ENCODE measurements around the gene OR2K2.
A peak's percentile ranks its signal among the peaks of the same experiment; 100 is the strongest.
"Not testable (repeated sequence)": the region's sequence is repeated elsewhere in the genome, so short reads cannot be mapped to it uniquely, and the experiment has no call there.

OR2K2 gene, protein sequence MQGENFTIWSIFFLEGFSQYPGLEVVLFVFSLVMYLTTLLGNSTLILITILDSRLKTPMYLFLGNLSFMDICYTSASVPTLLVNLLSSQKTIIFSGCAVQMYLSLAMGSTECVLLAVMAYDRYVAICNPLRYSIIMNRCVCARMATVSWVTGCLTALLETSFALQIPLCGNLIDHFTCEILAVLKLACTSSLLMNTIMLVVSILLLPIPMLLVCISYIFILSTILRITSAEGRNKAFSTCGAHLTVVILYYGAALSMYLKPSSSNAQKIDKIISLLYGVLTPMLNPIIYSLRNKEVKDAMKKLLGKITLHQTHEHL

DNA sequence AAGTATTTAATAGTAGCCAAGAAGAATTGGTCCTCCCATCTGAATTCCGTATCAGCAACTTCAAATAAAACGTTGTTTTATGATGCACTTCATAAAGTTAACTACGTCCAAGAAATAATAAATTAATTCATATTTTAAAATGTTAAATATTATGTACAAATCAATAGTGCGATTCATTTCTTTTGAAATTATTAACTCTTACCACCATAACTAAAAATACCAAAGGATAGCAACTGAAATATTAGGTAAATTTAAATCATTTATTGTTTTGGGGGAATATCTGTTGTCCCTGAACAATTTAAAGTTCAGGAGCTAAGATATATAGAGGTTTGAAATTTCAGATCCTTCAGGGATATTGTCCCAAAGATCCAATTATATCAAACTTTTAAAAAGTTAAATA, at the start of gene OR2K2:
TSS of gene OR2K2 (minus strand) at position 101 of the 400 bp plus-strand sequence. CDS start 1,791 bp downstream, outside the sequence.
- no peak for DNase-seq (ENCODE audit: low spot score)

DNA sequence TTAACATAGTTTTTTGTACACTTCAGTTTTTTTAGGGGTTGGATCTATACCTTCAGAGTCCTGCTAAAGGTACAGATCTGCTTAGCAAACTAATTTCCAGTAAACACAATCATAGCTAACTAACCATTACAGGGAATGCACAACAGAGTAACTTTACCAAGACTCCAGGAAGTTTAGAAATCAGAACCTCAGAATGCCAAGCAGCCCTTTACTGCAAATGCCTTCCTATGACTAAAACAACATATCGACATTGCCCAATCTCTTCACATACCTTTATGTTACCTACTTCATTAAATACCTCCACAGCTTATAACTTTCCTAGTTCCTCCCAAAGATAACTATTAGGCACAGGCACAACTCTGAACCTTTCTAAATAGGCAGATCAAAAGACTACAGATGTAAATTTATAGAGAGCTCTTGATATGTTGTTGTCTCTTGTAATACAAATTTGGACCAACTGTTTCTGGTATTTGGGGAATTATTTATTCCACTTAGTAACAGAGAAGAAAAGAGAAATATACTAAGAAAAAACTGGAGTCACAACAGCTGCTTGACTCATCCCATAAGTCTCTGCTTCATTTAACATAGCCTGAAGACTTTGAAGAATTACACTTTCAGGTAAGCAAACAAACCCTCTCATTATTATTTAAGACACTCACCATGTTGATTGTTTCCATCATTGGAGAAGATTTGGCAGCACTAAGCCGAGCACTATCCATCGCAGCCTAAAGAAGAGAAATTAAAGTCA, 46.0 kb upstream of the OR2K2 start:
- DNase-seq (ENCODE audit: low spot score): no peak

DNA sequence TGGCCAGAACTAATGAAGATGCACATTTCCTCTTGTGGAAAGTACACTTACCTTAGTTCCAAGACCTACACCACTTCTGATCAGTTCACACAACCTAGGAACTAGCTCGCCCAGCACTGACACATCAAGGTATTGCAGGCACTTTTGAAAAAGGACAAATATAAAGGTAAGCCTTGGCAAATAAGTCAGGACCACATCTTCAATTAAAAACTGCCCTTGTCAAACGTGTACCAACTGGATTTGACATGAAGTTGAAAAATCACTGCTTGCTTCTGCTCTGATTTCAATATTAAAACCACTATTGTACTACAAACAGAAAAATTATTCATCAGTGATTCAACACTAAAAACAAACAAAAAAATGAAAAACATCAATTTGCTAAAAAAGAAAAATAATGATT, 45.0 kb upstream of the OR2K2 start:
- no peak for DNase-seq (ENCODE audit: low spot score)

DNA sequence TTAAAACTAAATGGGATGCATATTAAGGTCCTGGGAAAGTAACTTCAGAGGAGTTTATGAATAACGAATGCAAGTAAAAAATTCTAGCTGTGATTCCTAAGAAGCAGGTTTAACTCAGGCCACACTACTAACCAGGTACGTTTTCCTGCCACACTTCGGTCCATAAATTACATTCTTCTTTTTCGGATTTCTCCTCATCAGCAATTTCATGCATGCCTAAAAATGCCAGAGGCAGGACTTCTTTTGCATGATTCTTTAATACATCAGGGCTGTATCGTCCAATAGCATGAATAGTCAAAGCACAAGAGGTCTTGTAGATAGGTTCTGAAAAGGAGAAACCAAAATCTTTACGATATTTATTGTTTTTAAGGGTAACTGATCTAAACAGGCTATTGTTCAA, 42.3 kb upstream of the OR2K2 start:
- DNase-seq (ENCODE audit: low spot score): no peak

DNA sequence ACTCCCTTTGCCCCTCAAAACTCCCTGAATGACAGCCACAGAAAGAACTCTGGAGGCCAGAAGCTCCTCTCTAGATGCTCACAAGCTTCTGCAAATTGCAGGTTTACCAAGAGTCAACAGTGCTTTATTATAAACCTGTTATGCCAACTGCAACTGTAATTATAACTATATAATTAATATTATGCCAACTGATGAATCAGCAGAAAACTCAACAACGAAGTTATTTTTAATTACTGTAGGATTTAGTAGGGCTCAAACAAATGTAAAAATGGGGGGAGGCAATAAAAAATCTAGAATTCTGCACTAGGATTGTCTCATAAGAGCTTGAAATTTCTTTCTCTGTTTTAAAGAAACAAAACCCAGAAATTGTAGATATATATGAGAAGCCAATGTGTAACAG, 37.0 kb upstream of the OR2K2 start:
- DNase-seq (ENCODE audit: low spot score): no peak

DNA sequence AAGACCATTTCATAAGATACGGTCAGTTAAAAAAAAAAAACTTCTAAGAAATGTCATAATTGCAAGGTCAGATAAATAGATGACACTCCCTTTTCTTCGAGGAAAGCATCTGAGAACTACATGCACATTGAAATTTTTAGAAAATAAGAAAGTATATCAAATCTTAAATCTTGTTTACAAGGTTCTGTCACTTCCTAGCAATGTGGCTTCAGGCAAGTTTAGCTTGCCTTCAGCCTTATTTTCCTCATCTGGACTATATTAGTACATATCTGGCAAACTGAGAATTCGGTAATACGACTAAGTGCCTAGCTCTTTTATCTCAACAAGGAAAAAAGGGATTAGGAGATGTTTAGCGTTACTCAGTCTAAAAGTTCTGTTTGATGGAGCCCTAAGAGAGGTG, 32.5 kb upstream of the OR2K2 start:
- DNase-seq (ENCODE audit: low spot score): no peak

DNA sequence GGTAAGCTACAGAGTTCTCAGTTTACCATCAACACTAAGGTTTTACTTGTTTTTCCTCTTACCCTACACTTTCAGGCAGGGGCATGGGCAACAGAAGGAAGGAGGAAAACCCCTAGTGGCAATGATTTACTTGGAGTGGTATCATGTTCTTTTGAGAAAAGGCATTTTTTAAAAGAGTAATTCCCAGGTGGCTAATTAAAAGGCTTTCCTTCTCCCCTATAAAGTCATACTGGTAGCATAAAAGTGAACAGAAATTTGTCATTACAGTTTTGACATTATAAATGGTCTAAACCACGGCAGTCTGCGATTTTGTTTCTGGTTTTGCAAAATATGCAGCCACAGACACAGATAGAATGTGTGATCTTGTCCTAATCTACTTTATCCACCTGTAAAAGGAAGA, 30.9 kb upstream of the OR2K2 start:
- no peak for DNase-seq (ENCODE audit: low spot score)

DNA sequence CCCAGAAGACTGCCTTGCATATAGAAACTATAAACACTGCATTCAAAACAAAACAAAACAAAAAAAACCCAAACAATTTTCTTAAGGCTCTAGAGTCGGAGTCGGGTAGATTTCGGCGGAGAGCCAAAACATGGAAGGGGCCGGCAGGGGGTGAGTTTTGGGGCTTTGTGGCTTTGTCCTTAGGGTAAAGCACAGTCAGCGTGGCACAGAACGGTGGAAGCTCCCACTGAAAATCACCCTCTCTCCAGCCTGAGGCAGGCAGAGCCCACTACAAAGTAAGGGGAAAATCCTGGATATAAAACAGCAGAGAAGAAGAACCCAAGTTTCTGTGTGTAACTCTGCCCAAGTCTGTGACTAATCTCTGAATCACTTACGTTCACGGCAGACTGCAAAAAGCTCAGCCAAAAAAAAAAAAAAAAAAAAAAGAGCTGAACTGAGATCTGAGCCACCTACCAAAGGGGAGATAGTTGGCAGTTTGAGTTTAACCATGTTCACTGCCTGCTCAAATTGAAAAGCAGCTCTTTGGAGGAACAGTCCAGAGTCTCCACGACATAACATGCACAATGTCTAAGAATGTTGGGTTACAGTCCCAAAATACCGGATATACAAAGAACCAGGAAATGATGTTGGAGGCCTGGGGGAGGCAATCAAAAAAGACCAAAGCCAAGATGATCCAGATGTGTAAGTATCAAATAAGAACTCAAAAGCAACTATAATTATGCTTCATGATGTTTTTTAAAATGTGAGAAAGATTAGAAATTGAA, 26.6 kb upstream of the OR2K2 start:
- no peak for DNase-seq (ENCODE audit: low spot score)

DNA sequence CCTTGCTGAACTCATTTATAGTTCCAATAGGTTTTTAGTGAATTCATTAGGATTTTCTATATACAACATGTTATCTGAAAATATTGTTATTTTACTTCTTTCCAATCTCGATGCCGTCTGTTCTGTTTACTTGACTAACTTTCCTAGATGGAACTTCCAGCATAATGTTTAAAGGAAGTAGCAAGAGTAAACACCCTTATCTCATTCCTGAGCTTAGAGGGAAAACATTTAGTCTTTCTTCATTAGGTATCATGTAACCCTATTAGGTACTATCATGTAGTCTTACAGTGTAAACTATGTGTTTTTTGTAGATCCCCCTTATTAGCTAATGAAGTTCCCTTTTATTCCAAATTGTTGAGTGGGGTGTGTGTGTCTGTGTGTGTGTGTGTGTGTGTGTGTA, 22.5 kb upstream of the OR2K2 start:
- DNase-seq (ENCODE audit: low spot score): no peak

DNA sequence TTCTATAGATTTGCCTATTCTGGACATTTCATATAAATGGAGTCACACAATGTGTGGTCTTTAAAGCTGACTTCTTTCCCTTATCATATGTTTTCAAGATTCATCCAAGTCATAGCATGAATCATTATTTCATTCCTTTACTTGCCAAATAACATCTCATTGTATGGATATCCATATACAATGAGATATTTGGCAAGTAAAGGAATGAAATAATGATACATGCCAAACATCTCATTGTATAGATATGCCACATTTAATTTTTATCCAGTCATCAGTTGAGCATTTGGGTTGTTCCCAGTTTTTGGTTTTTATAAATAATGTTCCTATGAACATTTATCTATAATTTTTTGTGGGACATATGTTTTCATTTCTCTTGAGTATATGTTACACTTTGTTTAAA, 20.5 kb upstream of the OR2K2 start:
- DNase-seq (ENCODE audit: low spot score): no peak

DNA sequence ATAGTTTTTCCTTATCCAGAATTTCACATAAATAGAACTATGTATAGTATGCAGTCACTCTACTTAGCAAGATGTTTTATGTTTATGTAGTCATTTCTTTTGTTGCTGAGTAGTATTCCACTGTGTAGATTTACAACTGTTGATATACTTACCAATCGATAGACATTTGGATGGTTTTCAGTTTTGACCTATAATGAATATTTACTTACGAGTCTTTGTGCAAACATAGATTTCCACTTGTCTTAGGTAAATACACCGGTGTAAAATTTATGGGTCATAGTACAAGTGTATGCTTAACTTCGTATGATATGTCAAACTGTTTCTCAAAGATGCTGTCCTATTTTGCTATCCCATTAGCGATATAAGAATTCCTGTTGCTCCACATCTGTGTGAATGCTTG, 19.7 kb upstream of the OR2K2 start:
- DNase-seq (ENCODE audit: low spot score): no peak

DNA sequence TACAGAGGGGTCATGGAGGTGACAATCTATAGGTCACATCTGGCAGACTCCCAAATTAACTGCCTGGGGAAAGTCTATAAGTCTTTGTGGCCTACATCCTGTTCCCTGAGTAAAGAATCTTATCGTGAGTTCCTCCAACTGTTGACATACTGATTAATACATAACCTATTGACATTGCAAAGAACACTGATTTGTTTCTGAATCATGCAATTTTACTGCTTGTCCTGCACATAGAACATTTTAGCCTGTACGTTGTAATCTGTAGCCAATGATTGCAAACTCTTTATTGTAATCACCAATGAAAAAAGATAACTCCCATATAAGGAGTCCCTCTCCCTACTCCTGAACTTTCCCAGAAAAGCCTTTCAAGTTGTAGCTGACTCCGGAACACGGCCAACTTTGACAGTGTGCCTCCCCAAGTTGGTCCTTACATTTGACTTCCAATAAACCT, 18.8 kb upstream of the OR2K2 start:
- no peak for DNase-seq (ENCODE audit: low spot score)

DNA sequence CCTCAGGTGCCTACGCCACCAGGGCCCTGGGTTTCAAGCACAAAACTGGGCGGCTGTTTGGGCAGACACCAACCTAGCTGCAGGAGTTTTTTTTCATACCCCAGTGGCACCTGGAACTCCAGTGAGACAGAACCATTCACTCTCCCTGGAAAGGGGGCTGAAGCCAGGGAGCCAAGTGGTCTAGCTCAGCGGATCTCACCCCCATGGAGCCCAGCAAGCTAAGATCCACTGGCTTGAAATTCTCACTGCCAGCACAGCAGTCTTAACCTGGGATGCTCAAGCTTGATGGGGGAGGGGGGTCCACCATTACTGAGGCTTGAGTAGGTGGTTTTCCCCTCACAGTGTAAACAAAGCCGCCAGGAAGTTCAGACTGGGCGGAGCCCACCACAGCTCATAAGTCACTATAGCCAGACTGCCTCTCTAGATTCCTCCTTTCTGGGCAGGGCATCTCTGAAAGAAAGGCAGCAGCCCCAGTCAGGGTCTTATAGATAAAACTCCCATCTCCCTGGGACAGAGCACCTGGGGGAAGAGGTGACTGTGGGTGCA, 4.4 kb upstream of the OR2K2 start:
- DNase-seq (ENCODE audit: low spot score): not testable (repeated sequence)

DNA sequence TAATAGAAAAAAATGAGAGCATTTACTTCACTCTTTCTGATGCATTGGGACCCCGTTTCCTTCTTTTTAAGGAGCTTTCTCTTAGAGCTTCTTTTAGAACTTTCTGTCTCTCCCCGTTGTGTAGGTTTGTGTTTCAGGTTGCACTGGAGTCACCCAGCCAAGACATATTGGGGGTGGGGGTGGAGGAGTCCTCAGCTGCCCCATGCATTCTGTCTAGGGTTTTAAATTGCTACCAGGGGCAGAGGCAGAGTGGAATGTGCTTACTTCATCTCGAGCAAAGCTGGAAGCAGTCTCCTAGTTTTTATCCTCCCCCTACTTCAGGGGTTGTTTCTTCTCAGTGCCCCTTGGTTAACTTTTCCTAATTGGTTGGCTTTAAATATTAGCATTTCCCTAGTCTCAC, 9.4 kb downstream of the OR2K2 start:
- no peak for DNase-seq (ENCODE audit: low spot score)

DNA sequence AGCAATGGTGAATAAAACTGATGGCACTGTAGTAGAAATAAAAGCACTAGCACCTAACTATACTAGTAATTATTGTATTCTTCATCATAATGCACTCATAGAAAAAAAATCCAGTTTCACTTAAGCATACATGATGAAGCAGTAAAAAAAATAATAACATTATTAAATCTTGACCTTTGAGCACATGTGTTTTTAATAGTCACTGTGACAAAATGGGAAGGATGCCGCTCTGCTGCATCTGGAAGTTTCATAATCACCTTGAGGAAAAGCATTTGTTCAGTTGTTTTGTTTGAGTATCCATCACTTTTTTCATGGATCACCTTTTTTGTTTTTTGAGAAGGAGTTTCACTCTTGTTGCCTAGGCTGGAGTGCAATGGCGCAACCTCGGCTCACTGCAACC, 13.2 kb downstream of the OR2K2 start:
- no peak for DNase-seq (ENCODE audit: low spot score)

DNA sequence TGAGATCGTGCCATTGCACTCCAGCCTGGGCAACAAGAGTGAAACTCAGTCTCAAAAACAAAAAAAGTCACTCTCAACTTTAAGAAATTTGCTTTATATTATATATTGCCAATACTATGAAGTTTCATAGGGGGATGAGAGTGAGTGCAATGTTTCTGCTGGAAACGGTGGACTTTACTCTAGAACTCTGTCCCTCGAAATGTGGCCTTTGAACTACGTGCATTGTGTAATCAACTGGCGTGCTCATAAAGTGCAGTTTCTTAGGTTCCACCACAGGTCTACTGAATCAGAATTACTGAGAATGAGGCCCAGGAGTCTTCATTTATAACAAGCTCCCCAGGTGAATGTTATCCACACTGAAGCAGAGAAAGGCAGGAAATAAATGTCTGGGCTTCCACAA, 24.1 kb downstream of the OR2K2 start:
- DNase-seq (ENCODE audit: low spot score): no peak

DNA sequence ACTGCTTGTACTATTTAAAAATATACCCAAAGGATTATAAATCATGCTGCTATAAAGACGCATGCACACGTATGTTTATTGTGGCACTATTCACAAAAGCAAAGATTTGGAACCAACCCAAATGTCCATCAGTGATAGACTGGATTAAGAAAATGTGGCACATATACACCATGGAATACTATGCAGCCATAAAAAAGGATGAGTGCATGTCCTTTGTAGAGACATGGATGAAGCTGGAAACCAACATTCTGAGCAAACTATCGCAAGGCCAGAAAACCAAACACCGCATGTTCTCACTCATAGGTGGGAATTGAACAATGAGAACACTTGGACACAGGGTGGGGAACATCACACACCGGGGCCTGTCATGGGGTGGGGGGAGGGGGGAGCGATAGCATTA, 26.0 kb downstream of the OR2K2 start:
- DNase-seq (ENCODE audit: low spot score): not testable (repeated sequence)

DNA sequence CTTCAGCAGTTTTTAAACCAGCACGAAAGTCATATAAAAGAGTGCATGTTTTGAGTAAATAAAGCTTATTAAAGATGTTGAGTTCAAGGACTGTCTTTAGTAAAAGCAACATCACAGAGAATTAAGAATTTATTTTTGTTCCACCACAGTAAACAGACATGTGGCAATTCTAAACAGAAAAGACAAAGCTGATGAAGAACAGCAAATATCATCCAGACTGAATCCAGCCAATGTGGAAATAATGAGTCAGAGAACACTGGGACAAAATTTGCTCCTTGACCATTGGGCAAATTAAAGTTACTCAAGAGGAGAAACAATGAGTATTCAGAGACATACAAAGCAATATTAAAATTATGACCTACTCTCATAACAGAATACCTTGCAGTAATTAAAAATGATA, 28.8 kb downstream of the OR2K2 start:
- no peak for DNase-seq (ENCODE audit: low spot score)

DNA sequence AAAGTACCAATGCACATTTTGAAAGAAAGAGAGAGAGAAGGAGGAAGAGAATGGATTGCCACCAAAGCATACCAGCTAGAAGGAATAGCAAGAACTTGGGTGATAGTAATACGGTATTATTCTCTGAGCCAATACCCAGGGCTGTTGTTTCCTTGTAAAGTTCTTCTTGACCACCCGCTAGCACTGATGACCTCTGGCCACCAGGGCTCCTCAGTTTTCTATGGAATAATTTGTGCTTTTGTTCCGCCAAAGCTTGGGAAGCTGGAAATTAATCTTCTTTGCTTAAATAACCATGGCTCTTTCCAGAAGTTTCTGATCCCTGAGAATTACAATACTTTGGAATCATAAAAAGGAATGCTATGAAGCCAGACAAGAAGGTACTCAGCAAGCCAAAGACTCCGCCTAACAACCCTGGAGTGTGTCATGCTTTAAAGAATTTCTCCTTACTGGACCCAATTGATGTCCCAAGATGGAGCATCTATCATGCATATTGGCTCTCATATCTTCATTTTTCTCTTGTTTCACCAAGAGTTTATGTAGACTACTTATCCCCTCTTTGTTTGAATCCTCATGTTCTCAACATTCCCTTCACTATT, 29.8 kb downstream of the OR2K2 start:
- no peak for DNase-seq (ENCODE audit: low spot score)

DNA sequence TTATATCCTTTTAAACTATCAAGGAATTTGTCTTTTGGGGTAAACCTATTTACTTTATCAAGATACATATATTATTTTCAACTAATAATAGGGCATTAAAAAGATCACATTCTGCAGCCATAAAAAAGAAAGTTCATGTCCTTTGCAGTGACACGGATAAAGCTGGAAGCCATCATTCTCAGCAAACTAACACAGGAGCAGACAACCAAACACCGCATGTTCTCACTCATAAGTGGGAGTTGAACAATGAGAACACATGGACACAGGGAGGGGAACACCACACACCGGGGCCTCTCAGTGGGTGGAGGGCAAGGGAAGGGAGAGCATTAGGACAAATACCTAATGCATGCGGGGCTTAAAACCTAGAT, 30.4 kb downstream of the OR2K2 start:
- DNase-seq (ENCODE audit: low spot score): not testable (repeated sequence)

DNA sequence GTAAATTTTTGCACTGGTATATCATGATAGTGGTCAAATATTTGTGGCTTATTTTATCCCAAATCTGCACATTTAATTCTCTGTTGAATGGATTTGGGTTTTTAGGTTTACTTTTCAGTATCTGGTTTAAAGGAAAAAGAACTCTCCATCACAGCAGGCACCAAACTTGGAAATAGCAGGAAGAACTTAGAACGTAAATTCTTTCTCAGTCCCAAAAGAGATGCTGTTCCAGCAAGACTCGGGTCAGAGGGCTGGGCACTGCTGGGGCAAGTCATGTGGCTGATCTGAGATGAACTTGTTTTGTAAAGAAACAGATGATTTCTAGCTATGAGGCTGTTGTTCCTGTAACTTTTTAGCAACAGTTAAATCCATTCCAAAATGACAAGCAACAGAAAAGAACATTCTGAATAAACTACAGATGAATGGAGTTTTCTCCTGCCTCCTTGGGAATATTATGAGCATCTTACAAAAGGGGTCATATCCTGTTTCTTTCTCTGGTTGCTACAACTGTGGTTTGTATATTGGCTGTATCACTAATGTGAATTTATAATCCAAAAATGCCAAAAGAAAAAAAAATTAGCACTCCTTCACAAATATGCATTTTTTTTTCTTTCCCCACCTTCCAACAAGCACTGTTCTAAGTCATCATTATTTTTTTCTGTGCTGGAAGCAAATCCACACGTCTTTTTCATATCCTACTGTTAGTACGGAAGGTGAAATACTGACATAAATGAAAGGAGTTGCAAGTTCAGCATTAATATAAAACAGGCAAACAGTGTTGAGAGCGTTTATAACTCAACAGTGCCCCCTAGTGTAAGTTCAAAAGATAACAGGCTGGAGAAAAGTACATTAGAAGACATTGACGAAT, 31.1 kb downstream of the OR2K2 start:
- peak; percentile 44 for DNase-seq (ENCODE audit: low spot score)

All from CD4-positive, alpha-beta T cell treated with Interleukin-2 at 100 ng/mL for 4 hours (primary cell).